Left lobe of liver (tissue), 2 donors: Measurements from ENCODE around the gene CRNKL1. TPM values are rescaled to one million over a fixed set of nuclear protein-coding genes. Genes with fewer than 3 reads are reported as not detected.

ENCODE experiments used
- ATAC-seq: fragments of 200-7000 bp; cut with Tn5 transposase; one replicate; pipeline ENCODE4 v1.9.1; 2020; ENCODE audit warnings: mild to moderate bottlenecking, moderate library complexity
- DNase-seq: peaks from one replicate; pipeline ENCODE4 v3.0.0-alpha.2; 2020; ENCODE audit warnings: low spot score
- total RNA-seq: library from RNA; stranded (reverse); gene quantifications from one replicate; pipeline ENCODE4 v1.2.1, GENCODE V29; 2021
- donor health status: DM: no; HTN: no; CAD: no; lungs with moderate emphysema.
- donor health status: DM: no; HTN: yes; CAD: no.

CRNKL1 gene
- 8.7 TPM for total RNA-seq

GRCh38 chr20:20052074-20052970, at the start of gene CRNKL1, which contains the start of gene CFAP61:
TSS of gene CRNKL1 (minus strand) at chr20:20052466. CDS start at chr20:20052342, 124 bp downstream.
TSS of gene CFAP61 (plus strand) at chr20:20052532. CDS start at chr20:20056654, 4,122 bp downstream.
- ATAC-seq (peak; percentile 96), DNase-seq (peak; percentile 98)

- no peak for ATAC-seq
- DNase-seq, result no peak
Observed at GRCh38 chr20:20100881-20101280, 48.6 kb upstream of the CRNKL1 start.

GRCh38 chr20:20096421-20096820, 44.2 kb upstream of the CRNKL1 start:
- ATAC-seq, result no peak
- no peak for DNase-seq

GRCh38 chr20:20095114-20095872, 43.0 kb upstream of the CRNKL1 start:
- ATAC-seq, result no peak

GRCh38 chr20:20094410-20094809, 42.1 kb upstream of the CRNKL1 start:
- ATAC-seq (no peak), DNase-seq (no peak)

More at GRCh38 chr20:20095114-20095872, 43.0 kb upstream of the CRNKL1 start:
- DNase-seq, result no peak

GRCh38 chr20:20092827-20093226, 40.6 kb upstream of the CRNKL1 start:
- no peak for ATAC-seq
- no peak for DNase-seq

- DNase-seq, result no peak
- ATAC-seq, result no peak
Observed at GRCh38 chr20:20089939-20090338, 37.7 kb upstream of the CRNKL1 start.

GRCh38 chr20:20089018-20089417, 36.8 kb upstream of the CRNKL1 start:
- no peak for ATAC-seq
- DNase-seq, result no peak

- ATAC-seq (no peak), DNase-seq (no peak)
Observed at GRCh38 chr20:20085812-20086211, 33.5 kb upstream of the CRNKL1 start.

- ATAC-seq (no peak), DNase-seq (no peak)
Observed at GRCh38 chr20:20085071-20085470, 32.8 kb upstream of the CRNKL1 start.

- DNase-seq (no peak), ATAC-seq (no peak)
Observed at GRCh38 chr20:20084296-20084752, 32.1 kb upstream of the CRNKL1 start.

- DNase-seq (no peak), ATAC-seq (peak; percentile 73)
Observed at GRCh38 chr20:20083807-20084206, 31.5 kb upstream of the CRNKL1 start.

GRCh38 chr20:20079102-20079784, 27.0 kb upstream of the CRNKL1 start:
- DNase-seq (no peak), ATAC-seq (no peak)

GRCh38 chr20:20078041-20078440, 25.8 kb upstream of the CRNKL1 start:
- ATAC-seq, result no peak
- DNase-seq, result no peak

GRCh38 chr20:20076297-20077065, 24.2 kb upstream of the CRNKL1 start:
- DNase-seq, result no peak
- no peak for ATAC-seq

GRCh38 chr20:20075032-20075431, 22.8 kb upstream of the CRNKL1 start:
- ATAC-seq (no peak), DNase-seq (no peak)

- no peak for ATAC-seq
- DNase-seq, result no peak
Observed at GRCh38 chr20:20073801-20074371, 21.6 kb upstream of the CRNKL1 start.

- no peak for DNase-seq
- peak; percentile 47 for ATAC-seq
Observed at GRCh38 chr20:20070871-20071726, 18.8 kb upstream of the CRNKL1 start.

- DNase-seq, result no peak
- no peak for ATAC-seq
Observed at GRCh38 chr20:20065361-20065760, 13.1 kb upstream of the CRNKL1 start.
